GM12878 (cell line): Measurements from ENCODE around the gene EXOC4. TPM values are rescaled to one million over a fixed set of nuclear protein-coding genes. Genes with fewer than 3 reads are reported as not detected.

Experiments used
- BCL11A ChIP-seq: IDR thresholded peaks from 2 replicates; pipeline ENCODE4 v1.6.1; 2011; ENCODE audit warnings: low read depth, low read length
- ETV6 ChIP-seq, 2 experiments: fragments of 450-650 bp in 1 of 2; IDR thresholded peaks in 1 of 2; conservative IDR thresholded peaks in 1 of 2; 2 replicates each; pipeline ENCODE4 v1.6.1; 2014; ENCODE audit warnings: antibody characterized with exemption in 1 of 2, borderline replicate concordance in 1 of 2, low read depth in 1 of 2, mild to moderate bottlenecking in 1 of 2, moderate library complexity in 1 of 2
- FOXM1 ChIP-seq: IDR thresholded peaks from 2 replicates; pipeline ENCODE4 v1.6.1; 2012; ENCODE audit warnings: low read depth, mild to moderate bottlenecking, inconsistent platforms, low read length, moderate library complexity
- HSF1 ChIP-seq: fragments of 150-350 bp; IDR thresholded peaks from 2 replicates; pipeline ENCODE4 v1.6.1; 2014; ENCODE audit warnings: mild to moderate bottlenecking, low read depth, low read length
- IRF3 ChIP-seq: fragments of 450-650 bp; IDR thresholded peaks from 2 replicates; pipeline ENCODE4 v1.6.1; 2014; ENCODE audit warnings: mild to moderate bottlenecking
- IRF4 ChIP-seq: IDR thresholded peaks from 2 replicates; pipeline ENCODE4 v1.6.1; 2011; ENCODE audit warnings: low read depth, low read length
- JUNB ChIP-seq: IDR thresholded peaks from 2 replicates; pipeline ENCODE4 v1.6.1; 2016; ENCODE audit warnings: antibody characterized with exemption, mild to moderate bottlenecking
- MEF2A ChIP-seq: IDR thresholded peaks from 2 replicates; pipeline ENCODE4 v1.6.1; 2011; ENCODE audit warnings: low read depth, mild to moderate bottlenecking, low read length, moderate library complexity; ENCODE audit not compliant: insufficient read depth
- MTA2 ChIP-seq: fragments of 450-650 bp; IDR thresholded peaks from 2 replicates; pipeline ENCODE4 v1.6.1; 2016; ENCODE audit warnings: low read depth, mild to moderate bottlenecking, moderate library complexity
- PAX5 ChIP-seq: IDR thresholded peaks from 2 replicates; pipeline ENCODE4 v1.6.1; 2011; ENCODE audit warnings: low read depth, low read length, borderline replicate concordance
- RAD21 ChIP-seq: IDR thresholded peaks from 2 replicates; pipeline ENCODE4 v1.6.1; 2011; ENCODE audit warnings: mild to moderate bottlenecking, low read depth, low read length, moderate library complexity; ENCODE audit not compliant: insufficient read depth
- RUNX3 ChIP-seq: IDR thresholded peaks from 2 replicates; pipeline ENCODE4 v1.6.1; 2012; ENCODE audit warnings: low read length, inconsistent platforms
- SIN3A ChIP-seq: IDR thresholded peaks from 2 replicates; pipeline ENCODE4 v1.6.1; 2012; ENCODE audit warnings: low read depth, low read length, improper control_type of control experiment
- SKIL ChIP-seq: fragments of 450-650 bp; IDR thresholded peaks from 2 replicates; pipeline ENCODE4 v1.6.1; 2017; ENCODE audit warnings: mild to moderate bottlenecking, low read depth, inconsistent platforms; ENCODE audit not compliant: poor library complexity, severe bottlenecking
- ZBTB40 ChIP-seq: fragments of 450-650 bp; IDR thresholded peaks from 2 replicates; pipeline ENCODE4 v1.6.1; 2016; ENCODE audit warnings: mild to moderate bottlenecking, moderate library complexity, borderline replicate concordance
- polyA plus RNA-seq, 11 experiments: library from polyadenylated mRNA; depleted of rRNA in 4 of 11; unstranded in 6 of 11; stranded (reverse) in 5 of 11; fragments of >200 nt; fragmentation: Nextera tagmentation in 4 of 11; fragmentation: Illumina TruSeq in 1 of 11; extraction: Ambion mirVana in 4 of 11; extraction: Trizol in 1 of 11; gene quantifications; 1 replicate in 1 of 11; 2 replicates in 10 of 11; pipeline versions ENCODE4 v1.2.1 to v1.2.3, GENCODE V29; 2011 to 2016; ENCODE audit warnings: inconsistent platforms in 2 of 11, missing spikeins in 2 of 11, low read depth in 1 of 11
- total RNA-seq, 4 experiments: library from RNA; depleted of rRNA in 3 of 4; stranded (reverse); fragments of >200 nt in 3 of 4; fragmentation: Illumina TruSeq in 1 of 4; extraction: Trizol in 1 of 4; gene quantifications; 2 replicates each; pipeline versions ENCODE4 v1.2.1 to v1.2.3, GENCODE V29; 2013 to 2021

EXOC4 gene
- total and polyA plus RNA-seq, 10 of the 15 experiments (the other 5 are each of a cell fraction or from before 2014, with no cell fraction given), result 13.2 to 44.5 (median 29.6) TPM

- no peak for TF ChIP-seq HSF1
- TF ChIP-seq RUNX3, result peak; percentile 71
- peak; percentile 93 for TF ChIP-seq MEF2A
- no peak for TF ChIP-seq ETV6 (conservative IDR thresholded peaks at IDR 0.05 in 1 of 2, IDR thresholded peaks at IDR 0.05 in 1 of 2; ENCODE audit: borderline replicate concordance in 1 of 2, low read depth in 1 of 2)
- TF ChIP-seq IRF4, result peak; percentile 59; the same call in 1 of the 2 replicates
- TF ChIP-seq JUNB, result peak; percentile 13; the same call in 1 of the 2 replicates
- peak; percentile 36; the same call in 1 of the 2 replicates for TF ChIP-seq PAX5
- no peak for TF ChIP-seq ZBTB40
- peak; percentile 43; the same call in 1 of the 2 replicates for TF ChIP-seq FOXM1
- TF ChIP-seq SIN3A, result no peak
- TF ChIP-seq IRF3, result no peak
- peak; percentile 39; the same call in 1 of the 2 replicates for TF ChIP-seq BCL11A
- TF ChIP-seq RAD21, result no peak
- TF ChIP-seq SKIL, result no peak
- no peak for TF ChIP-seq MTA2
Observed at GRCh38 chr7:134071355-134072331, 818.8 kb downstream of the EXOC4 start (continued).
